HEK293T (cell line): ENCODE results near the gene OPCML.

ENCODE experiments used
- ARNT ChIP-seq: fragments of 450-650 bp; IDR thresholded peaks from 2 replicates; pipeline ENCODE4 v1.6.1; 2017; ENCODE audit warnings: mild to moderate bottlenecking
- CTBP1 ChIP-seq: fragments of 450-650 bp; IDR thresholded peaks from 2 replicates; pipeline ENCODE4 v1.6.1; 2016; ENCODE audit warnings: borderline replicate concordance
- FOXK2 ChIP-seq: fragments of 450-650 bp; IDR thresholded peaks from 2 replicates; pipeline ENCODE4 v1.6.1; 2016; ENCODE audit warnings: mild to moderate bottlenecking
- L3MBTL2 ChIP-seq: fragments of 450-650 bp; conservative IDR thresholded peaks from 2 replicates; pipeline ENCODE4 v1.6.1; 2016; ENCODE audit warnings: mild to moderate bottlenecking
- NFRKB ChIP-seq: fragments of 450-650 bp; IDR thresholded peaks from 2 replicates; pipeline ENCODE4 v1.6.1; 2016; ENCODE audit warnings: mild to moderate bottlenecking, moderate library complexity
- TARDBP ChIP-seq: fragments of 450-650 bp; IDR thresholded peaks from 2 replicates; pipeline ENCODE4 v1.6.1; 2016

GRCh38 chr11:133263332-133263731 is 269.0 kb downstream of the OPCML start:
- no peak for TF ChIP-seq TARDBP
- no peak for TF ChIP-seq NFRKB
- no peak for TF ChIP-seq CTBP1
- no peak for TF ChIP-seq FOXK2
- no peak for TF ChIP-seq ARNT
- TF ChIP-seq L3MBTL2, result no peak
